GM19328 (cell line): ENCODE data around the gene ENOX1.

Source experiments
- ATAC-seq: cut with Tn5 transposase; IDR thresholded peaks from one replicate; pipeline ENCODE4 v1.9.1; 2021; ENCODE audit warnings: mild to moderate bottlenecking, moderate library complexity; ENCODE audit not compliant: unreplicated experiment

The ENOX1 gene

DNA sequence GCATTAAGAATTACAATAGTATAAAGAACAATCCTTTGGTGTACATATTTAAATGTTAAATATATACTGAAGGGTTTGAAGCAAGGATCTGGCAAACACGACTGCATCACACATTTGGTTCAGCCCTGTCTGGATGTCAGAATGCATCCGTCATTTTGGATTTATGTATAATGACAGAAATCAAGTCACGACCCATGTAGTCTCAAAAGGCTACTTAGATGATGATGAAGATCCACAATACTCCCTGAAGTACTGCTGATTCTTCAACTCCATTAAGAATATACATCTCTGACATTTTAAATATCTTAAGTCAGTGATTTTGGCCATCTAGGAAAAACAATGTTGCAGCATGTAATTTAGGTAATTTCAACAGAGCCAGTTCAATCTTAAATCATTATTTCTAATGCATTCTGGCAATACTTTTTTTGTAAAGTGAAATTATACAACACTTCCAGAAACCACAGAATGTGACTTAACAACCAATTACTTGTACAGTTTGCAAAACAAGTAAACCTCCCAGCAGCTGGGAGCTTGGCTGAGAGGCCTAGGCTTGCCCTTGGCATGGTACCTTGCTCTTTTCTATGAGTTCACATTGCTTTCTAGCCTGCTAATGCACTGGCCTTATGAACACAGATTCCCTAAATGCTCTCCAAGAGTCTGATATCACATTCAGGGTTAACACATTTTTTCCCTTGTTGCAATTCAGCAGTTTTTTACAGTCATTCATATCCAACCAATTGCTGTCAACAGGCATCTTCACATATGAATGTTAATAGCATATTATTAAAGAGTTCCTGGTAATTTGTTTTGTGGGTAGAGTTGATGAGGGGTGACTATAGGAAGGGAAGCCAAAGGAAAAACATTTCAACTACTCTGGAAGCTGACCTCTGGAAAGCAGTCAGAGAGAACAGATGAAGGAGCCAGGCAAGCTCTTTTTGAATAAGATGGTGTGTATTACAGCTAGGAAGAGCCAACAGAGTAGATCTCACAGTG, 175.2 kb downstream of the ENOX1 start:
- no peak for ATAC-seq

- no peak for ATAC-seq
These were observed 178.2 kb downstream of the ENOX1 start for GRCh38 chr13:43608400-43609137.

DNA sequence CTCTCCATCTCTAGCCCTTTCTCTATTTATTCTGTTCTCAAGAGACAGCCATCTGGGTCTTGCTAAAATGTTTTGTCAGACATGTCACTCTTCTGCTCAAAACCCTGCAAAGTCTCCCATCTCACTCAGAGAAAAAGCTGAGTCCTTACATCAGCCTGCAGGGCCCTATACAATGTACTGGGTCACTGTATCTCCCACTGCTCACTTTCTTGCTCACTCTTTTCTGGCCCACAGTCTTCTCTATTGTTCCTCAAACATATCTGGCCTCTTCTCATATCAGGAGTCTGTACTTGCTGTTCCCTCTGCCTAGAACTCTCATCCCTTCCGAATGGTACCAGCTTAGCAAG, 189.2 kb downstream of the ENOX1 start:
- ATAC-seq, result no peak

GRCh38 chr13:43596924-43597598, 189.7 kb downstream of the ENOX1 start:
- no peak for ATAC-seq

DNA sequence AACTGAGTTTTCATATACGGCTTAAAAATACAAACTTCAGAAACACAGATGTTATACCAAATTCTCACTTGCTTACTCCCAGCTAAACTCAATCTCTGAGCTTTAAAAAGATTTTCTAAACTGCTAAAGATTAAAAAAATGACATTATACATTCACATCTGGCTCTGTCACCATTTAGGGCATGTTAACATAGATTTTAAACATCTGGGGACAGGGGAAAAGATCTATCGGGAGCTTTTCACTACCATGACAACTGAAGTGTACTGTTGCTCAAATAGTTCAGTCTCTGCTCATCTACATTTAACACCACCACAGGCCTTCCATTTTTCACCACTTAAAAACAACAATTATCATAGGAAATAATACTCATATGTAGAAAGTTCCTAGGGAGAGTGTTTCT, 190.8 kb downstream of the ENOX1 start:
- ATAC-seq, result no peak

- ATAC-seq, result no peak
These were observed 199.4 kb downstream of the ENOX1 start for GRCh38 chr13:43587376-43587775.

DNA sequence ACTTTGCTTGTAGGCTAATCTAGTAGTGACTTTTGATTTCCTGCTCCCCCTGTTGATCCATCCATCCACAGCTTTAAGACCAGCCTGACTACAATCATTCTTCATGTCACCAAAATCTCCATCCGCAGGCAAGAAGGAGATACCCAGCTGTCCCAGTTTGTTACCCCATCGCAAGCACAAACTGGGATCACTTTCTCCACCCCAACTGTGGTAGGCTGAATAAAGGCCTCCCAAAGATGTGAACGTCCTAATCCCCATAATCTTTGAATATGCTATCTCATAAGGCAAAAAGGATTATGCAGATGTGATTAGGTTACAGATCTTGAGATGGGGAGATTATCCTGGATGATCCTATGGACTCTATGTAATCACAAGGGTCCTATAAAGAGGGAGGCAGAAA, 202.0 kb downstream of the ENOX1 start:
- no peak for ATAC-seq

- ATAC-seq, result no peak
These were observed 203.5 kb downstream of the ENOX1 start for GRCh38 chr13:43583321-43583720.

GRCh38 chr13:43580280-43580679, 206.5 kb downstream of the ENOX1 start:
- ATAC-seq, result no peak

DNA sequence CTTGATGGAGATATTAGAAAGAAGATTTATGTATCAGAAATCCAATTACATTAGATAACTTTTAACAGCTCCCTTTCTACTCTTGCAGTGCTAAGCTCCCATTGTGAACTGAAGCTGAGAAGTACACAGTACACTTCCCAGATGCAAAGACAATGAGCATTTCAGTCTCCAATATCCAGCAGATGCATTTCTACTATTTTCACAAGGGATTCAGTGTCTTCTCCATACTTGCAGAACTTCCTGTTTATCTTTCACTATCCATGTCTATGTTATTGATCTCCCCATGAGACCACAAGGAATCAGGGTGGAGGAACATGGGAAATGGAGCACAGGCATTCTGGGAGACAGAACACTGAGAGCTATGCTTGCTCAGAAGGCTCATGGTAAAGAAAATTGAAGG, 207.5 kb downstream of the ENOX1 start:
- no peak for ATAC-seq

- no peak for ATAC-seq
These were observed 212.2 kb downstream of the ENOX1 start for GRCh38 chr13:43574605-43575004.

- no peak for ATAC-seq
These were observed 212.8 kb downstream of the ENOX1 start for GRCh38 chr13:43573802-43574514.

DNA sequence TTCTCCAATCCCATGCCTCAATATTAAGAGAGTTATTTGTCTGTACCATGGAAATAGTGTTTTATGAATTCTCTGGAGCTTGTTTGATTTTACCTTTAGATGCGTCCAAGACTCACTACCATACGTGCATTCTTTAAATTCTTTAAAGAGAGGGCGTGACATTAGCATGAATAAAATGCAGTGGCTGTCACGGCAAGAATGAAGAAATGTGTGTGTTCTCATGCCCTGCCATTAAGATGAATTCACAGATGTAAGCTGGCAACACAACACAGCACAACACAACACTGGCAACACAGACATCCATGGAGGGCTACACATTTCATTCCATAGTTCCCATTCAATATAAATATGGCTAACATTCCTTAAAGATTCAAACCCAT, 213.4 kb downstream of the ENOX1 start:
- ATAC-seq, result no peak

GRCh38 chr13:43572656-43573360, 214.0 kb downstream of the ENOX1 start:
- ATAC-seq, result no peak

DNA sequence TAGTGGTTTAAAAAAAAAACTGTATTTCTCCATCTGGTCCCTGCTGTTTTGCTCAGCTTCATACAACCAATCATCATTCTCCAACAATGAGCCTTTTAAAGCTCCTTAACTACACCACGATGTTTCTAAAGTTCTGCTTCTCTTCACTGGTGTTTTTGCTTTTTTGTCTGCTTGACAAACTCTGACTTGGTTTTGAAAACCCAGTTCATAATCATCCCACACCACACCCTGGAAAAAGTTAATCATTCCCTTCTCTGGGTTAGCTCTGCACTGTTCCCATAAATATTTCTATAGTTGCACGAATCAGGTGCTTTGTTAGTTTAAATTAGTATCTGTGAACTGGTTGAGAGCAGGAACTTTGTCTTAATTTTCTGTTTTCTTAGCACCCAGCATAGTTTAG, 217.1 kb downstream of the ENOX1 start:
- no peak for ATAC-seq

DNA sequence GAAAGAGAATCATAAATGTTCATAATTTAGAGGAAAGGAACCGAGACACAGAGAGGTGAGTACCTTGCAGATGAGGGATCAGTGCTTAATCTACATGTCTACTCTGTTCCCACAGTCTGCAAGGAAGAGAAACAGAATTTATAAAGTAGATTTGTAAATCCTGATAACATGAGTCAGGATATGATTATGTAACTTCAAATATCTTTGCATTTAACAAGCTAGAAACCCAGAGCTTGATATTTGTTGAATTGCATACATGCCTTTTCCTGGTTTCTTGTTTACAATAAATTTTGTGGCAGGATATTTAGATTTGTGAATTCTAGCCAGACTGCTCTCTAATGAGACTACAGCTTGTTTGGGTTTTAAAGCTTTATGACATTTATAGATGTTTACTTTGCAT, 219.2 kb downstream of the ENOX1 start:
- ATAC-seq, result no peak

DNA sequence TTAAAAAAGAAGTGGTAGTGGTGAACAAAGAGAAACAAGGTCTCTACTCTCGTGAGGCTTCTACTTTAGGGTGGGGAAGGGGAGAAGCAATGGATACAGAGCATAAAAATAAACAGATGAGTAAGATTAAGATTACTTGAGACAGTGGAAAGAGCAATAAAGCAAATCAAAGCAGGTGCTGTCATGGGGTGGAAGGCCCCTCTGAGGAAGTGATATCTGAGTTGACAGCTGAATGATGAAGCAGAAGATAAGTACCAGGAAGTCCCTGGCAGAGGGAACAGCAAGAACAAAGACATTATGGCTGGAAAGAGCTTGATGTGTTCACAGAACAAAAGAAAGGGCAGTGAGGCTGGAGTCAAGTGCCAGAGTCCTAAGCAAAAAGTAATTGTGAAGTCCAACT, 221.8 kb downstream of the ENOX1 start:
- ATAC-seq, result no peak

- no peak for ATAC-seq
These were observed 225.7 kb downstream of the ENOX1 start for GRCh38 chr13:43561081-43561480.

- ATAC-seq, result no peak
These were observed 227.8 kb downstream of the ENOX1 start for GRCh38 chr13:43558939-43559338.

GRCh38 chr13:43558326-43558725, 228.4 kb downstream of the ENOX1 start:
- no peak for ATAC-seq
